ENCODE measurements around the gene DRG2. TPM values are rescaled to one million over a fixed set of nuclear protein-coding genes. Genes with fewer than 3 reads are reported as not detected.

Gene DRG2
- total and polyA plus RNA-seq, 10 of the 15 experiments (the other 5 are each of a cell fraction or from before 2014, with no cell fraction given) = 9.1 to 64.8 (median 45.7) TPM

GRCh38 chr17:18139498-18139897, 51.8 kb downstream of the DRG2 start:
- no peaks in the 10 kb centered on the region for H3K4me1 ChIP-seq (ENCODE audit: control insufficient read depth, insufficient read depth, low read length)
- POLR2A ChIA-PET = no interaction called here
- no peak overlapping the region for H3K27ac ChIP-seq (ENCODE audit: control insufficient read depth, insufficient read depth)
- 46% methylated on average over 14 of the region's 14 CpGs for WGBS (ENCODE audit: insufficient coverage, insufficient replicate concordance, low lambda C conversion rate, missing lambda C conversion rate)
- CTCF ChIA-PET = interaction anchor here (0.6 to 4.8 kb wide), 6 partner anchors 13 to 77 kb away, joined by 3 to 43 read pairs (median 6); no protein-coding TSS in a partner anchor
- in situ Hi-C loops (cut with MboI) (no loop called here), intact Hi-C loops (cut with micrococcal nuclease; ENCODE audit: unreplicated experiment) (no loop called here)
- RAD21 ChIA-PET (ENCODE audit: unreplicated experiment) = interaction anchor here (1.1 to 4.3 kb wide), 3 partner anchors 46 to 59 kb away, joined by 5 to 28 read pairs (median 6); no protein-coding TSS in a partner anchor
- H3K9me3 ChIP-seq (replicated peaks; ENCODE audit: control insufficient read depth, insufficient read depth, low read length) = no peaks in the 10 kb centered on the region
- H3K27me3 ChIP-seq (replicated peaks in 1 of 2; ENCODE audit: control insufficient read depth in 2 of 2, insufficient read depth in 2 of 2, low read length in 1 of 2) = no peaks in the 10 kb centered on the region
- no peak overlapping the region for H3K4me2 ChIP-seq (ENCODE audit: control insufficient read depth, insufficient read depth)
- DNase-seq (ENCODE audit: low read depth, low spot score) (no peak), ATAC-seq (no peak), FAIRE-seq (no peak)
- SMC1A ChIA-PET (ENCODE audit: uncharacterized antibody, unreplicated experiment) = no interaction called here
- no TSS peak for BruUV-seq (replicated peaks)
- H3K4me3 ChIP-seq = no peak overlapping the region
- no peak overlapping the region for H3K9ac ChIP-seq (ENCODE audit: control insufficient read depth, insufficient read depth, low read length)
- no peak overlapping the region for H2AFZ ChIP-seq (ENCODE audit: control insufficient read depth, low read depth, low read length)
- H3K79me2 ChIP-seq (ENCODE audit: control insufficient read depth, insufficient read depth, low read length) = no peaks in the 10 kb centered on the region
- H4K20me1 ChIP-seq (ENCODE audit: control insufficient read depth, insufficient read depth) = no peaks in the 10 kb centered on the region
- no peaks in the 10 kb centered on the region for H3K36me3 ChIP-seq (ENCODE audit: control insufficient read depth in 2 of 2, insufficient read depth in 2 of 2, low read length in 1 of 2)
- TF ChIP-seq, protein P1, sequence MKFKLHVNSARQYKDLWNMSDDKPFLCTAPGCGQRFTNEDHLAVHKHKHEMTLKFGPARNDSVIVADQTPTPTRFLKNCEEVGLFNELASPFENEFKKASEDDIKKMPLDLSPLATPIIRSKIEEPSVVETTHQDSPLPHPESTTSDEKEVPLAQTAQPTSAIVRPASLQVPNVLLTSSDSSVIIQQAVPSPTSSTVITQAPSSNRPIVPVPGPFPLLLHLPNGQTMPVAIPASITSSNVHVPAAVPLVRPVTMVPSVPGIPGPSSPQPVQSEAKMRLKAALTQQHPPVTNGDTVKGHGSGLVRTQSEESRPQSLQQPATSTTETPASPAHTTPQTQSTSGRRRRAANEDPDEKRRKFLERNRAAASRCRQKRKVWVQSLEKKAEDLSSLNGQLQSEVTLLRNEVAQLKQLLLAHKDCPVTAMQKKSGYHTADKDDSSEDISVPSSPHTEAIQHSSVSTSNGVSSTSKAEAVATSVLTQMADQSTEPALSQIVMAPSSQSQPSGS (IDR thresholded peaks at IDR 0.05; ENCODE audit: low read length) = no peak
- TF ChIP-seq, protein P2, sequence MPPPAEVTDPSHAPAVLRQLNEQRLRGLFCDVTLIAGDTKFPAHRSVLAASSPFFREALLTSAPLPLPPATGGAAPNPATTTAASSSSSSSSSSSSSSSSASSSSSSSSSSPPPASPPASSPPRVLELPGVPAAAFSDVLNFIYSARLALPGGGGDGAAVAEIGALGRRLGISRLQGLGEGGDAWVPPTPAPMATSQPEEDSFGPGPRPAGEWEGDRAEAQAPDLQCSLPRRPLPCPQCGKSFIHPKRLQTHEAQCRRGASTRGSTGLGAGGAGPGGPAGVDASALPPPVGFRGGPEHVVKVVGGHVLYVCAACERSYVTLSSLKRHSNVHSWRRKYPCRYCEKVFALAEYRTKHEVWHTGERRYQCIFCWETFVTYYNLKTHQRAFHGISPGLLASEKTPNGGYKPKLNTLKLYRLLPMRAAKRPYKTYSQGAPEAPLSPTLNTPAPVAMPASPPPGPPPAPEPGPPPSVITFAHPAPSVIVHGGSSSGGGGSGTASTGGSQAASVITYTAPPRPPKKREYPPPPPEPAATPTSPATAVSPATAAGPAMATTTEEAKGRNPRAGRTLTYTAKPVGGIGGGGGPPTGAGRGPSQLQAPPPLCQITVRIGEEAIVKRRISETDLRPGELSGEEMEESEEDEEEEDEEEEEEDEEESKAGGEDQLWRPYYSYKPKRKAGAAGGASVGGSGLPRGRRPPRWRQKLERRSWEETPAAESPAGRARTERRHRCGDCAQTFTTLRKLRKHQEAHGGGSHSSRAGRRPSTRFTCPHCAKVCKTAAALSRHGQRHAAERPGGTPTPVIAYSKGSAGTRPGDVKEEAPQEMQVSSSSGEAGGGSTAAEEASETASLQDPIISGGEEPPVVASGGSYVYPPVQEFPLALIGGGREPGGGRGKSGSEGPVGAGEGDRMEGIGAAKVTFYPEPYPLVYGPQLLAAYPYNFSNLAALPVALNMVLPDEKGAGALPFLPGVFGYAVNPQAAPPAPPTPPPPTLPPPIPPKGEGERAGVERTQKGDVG (CRISPR knock-in tag; IDR thresholded peaks at IDR 0.05) = no peak
- no peak for TF ChIP-seq SIN3A (IDR thresholded peaks at IDR 0.05; ENCODE audit: low read depth, low read length)
- TF ChIP-seq, protein P3, sequence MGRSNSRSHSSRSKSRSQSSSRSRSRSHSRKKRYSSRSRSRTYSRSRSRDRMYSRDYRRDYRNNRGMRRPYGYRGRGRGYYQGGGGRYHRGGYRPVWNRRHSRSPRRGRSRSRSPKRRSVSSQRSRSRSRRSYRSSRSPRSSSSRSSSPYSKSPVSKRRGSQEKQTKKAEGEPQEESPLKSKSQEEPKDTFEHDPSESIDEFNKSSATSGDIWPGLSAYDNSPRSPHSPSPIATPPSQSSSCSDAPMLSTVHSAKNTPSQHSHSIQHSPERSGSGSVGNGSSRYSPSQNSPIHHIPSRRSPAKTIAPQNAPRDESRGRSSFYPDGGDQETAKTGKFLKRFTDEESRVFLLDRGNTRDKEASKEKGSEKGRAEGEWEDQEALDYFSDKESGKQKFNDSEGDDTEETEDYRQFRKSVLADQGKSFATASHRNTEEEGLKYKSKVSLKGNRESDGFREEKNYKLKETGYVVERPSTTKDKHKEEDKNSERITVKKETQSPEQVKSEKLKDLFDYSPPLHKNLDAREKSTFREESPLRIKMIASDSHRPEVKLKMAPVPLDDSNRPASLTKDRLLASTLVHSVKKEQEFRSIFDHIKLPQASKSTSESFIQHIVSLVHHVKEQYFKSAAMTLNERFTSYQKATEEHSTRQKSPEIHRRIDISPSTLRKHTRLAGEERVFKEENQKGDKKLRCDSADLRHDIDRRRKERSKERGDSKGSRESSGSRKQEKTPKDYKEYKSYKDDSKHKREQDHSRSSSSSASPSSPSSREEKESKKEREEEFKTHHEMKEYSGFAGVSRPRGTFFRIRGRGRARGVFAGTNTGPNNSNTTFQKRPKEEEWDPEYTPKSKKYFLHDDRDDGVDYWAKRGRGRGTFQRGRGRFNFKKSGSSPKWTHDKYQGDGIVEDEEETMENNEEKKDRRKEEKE (IDR thresholded peaks at IDR 0.05) = no peak
- TF ChIP-seq, protein P4, sequence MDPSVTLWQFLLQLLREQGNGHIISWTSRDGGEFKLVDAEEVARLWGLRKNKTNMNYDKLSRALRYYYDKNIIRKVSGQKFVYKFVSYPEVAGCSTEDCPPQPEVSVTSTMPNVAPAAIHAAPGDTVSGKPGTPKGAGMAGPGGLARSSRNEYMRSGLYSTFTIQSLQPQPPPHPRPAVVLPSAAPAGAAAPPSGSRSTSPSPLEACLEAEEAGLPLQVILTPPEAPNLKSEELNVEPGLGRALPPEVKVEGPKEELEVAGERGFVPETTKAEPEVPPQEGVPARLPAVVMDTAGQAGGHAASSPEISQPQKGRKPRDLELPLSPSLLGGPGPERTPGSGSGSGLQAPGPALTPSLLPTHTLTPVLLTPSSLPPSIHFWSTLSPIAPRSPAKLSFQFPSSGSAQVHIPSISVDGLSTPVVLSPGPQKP (IDR thresholded peaks at IDR 0.05; ENCODE audit: low read depth, low read length) = no peak
- TF ChIP-seq EZH2 (IDR thresholded peaks at IDR 0.05; ENCODE audit: borderline replicate concordance, control insufficient read depth, low read depth, low read length) = no peak
- TF ChIP-seq, protein P5, sequence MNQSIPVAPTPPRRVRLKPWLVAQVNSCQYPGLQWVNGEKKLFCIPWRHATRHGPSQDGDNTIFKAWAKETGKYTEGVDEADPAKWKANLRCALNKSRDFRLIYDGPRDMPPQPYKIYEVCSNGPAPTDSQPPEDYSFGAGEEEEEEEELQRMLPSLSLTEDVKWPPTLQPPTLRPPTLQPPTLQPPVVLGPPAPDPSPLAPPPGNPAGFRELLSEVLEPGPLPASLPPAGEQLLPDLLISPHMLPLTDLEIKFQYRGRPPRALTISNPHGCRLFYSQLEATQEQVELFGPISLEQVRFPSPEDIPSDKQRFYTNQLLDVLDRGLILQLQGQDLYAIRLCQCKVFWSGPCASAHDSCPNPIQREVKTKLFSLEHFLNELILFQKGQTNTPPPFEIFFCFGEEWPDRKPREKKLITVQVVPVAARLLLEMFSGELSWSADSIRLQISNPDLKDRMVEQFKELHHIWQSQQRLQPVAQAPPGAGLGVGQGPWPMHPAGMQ (IDR thresholded peaks at IDR 0.05; ENCODE audit: borderline replicate concordance) = no peak
- no peak for TF ChIP-seq CBX5 (IDR thresholded peaks at IDR 0.05; ENCODE audit: low read depth)
- TF ChIP-seq PAX5 (IDR thresholded peaks at IDR 0.05; ENCODE audit: borderline replicate concordance, low read depth, low read length) = no peak
- TF ChIP-seq EED (IDR thresholded peaks at IDR 0.05; ENCODE audit: low read depth) = no peak
- no peak for TF ChIP-seq E2F4 (IDR thresholded peaks at IDR 0.05; ENCODE audit: low read depth, low read length)
- no peak for TF ChIP-seq CREM (IDR thresholded peaks at IDR 0.05; ENCODE audit: low read depth)
- no peak for TF ChIP-seq TBL1XR1 (IDR thresholded peaks at IDR 0.05; ENCODE audit: low read depth, low read length)
